ENCODE measurements around the gene SKAP2.

GRCh38 chr7:26636808-26637207, 227.6 kb downstream of the SKAP2 start:
- TF ChIP-seq CTCF (conservative IDR thresholded peaks at IDR 0.05; ENCODE audit: low read depth, low read length) (no peak), EZH2phosphoT487 (IDR thresholded peaks at IDR 0.05; ENCODE audit: borderline replicate concordance, low read length) (no peak)
